OCI-LY1 (cell line): ENCODE measurements around the gene PRKAB1.

Experiments
- EZH2 ChIP-seq: fragments of 200-600 bp; sonication (generic), shearing (Covaris generic); IDR thresholded peaks from 2 replicates; pipeline ENCODE4 v1.8.0; 2017; ENCODE audit warnings: borderline replicate concordance, mixed run types, mild to moderate bottlenecking, antibody characterized with exemption, low read length, moderate library complexity, mixed read lengths
- TF ChIP-seq, protein P1 (sequence below): fragments of 200-600 bp; sonication (generic), shearing (Covaris generic); IDR thresholded peaks from 2 replicates; pipeline ENCODE4 v1.5.1; 2017; ENCODE audit warnings: mild to moderate bottlenecking, antibody characterized with exemption, low read length, moderate library complexity, mixed read lengths

DNA sequence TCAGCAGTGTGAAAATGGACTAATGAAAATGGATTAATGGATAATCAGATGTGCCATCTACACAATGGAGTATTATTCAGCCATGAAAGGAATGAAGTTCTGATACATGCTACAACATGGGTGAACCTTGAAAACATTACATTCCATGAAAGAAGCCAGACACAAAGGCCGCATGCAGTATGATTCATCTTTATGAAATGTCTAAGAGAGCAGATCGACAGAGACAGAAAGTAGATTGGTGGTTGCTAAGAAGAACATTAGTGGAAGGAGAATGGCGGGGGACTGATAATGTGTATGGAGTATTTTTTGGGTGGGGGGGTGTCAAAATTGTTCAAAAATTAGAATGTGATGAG lies 47.3 kb downstream of the PRKAB1 start:
- TF ChIP-seq, protein P1, sequence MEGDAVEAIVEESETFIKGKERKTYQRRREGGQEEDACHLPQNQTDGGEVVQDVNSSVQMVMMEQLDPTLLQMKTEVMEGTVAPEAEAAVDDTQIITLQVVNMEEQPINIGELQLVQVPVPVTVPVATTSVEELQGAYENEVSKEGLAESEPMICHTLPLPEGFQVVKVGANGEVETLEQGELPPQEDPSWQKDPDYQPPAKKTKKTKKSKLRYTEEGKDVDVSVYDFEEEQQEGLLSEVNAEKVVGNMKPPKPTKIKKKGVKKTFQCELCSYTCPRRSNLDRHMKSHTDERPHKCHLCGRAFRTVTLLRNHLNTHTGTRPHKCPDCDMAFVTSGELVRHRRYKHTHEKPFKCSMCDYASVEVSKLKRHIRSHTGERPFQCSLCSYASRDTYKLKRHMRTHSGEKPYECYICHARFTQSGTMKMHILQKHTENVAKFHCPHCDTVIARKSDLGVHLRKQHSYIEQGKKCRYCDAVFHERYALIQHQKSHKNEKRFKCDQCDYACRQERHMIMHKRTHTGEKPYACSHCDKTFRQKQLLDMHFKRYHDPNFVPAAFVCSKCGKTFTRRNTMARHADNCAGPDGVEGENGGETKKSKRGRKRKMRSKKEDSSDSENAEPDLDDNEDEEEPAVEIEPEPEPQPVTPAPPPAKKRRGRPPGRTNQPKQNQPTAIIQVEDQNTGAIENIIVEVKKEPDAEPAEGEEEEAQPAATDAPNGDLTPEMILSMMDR = no peak
- TF ChIP-seq EZH2 = no peak
